ENCODE results near the gene SHISA3.
"Not testable (repeated sequence)": the region's sequence is repeated elsewhere in the genome, so short reads cannot be mapped to it uniquely, and the experiment has no call there.

Gene SHISA3

DNA sequence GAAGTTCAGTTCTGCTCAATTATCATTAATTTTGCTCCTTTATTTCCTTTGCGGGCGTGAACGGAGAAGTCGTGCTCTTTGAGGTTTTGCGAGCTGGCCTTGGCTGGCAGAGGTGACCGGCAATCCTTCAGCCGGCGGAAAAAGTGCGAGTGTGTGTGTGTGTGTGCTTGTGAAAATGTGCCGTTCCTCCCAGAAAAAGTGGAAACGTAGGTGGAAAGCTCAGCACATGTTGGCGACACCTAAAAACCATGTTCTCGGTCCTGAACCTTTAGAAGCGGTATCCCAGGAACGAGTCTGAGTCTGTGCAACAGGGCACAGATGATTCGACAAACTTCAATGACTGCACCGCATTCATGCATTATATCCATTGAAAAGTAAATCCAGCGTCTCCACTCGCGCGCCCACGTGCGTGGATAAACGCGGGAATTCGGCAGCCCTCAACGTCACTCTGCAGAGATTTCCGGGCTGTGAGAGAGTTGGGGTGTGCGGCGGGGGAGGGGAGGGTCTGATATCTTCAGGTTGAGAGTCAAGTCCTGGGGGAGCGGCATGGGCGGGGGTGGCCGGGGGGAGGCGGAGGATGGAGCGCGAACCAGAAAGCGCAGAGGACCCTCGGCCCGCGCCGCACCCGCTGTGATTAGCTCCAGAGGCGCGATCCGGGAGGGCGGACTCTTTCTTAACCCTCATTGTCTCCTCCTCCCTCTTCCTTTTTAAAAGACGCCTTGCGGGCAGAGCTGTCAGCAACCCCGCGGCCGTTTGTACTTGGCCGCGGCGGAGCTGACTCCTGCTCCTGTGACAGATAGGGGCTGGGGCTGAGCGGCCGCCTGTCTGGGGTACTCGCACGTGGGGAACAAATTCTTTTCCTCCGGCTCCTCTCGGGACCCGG is at the start of gene SHISA3:
TSS of gene SHISA3 (plus strand) at position 737 of the 883 bp plus-strand sequence. CDS start 569 bp downstream, outside the sequence.
- DNase-seq: no peak

DNA sequence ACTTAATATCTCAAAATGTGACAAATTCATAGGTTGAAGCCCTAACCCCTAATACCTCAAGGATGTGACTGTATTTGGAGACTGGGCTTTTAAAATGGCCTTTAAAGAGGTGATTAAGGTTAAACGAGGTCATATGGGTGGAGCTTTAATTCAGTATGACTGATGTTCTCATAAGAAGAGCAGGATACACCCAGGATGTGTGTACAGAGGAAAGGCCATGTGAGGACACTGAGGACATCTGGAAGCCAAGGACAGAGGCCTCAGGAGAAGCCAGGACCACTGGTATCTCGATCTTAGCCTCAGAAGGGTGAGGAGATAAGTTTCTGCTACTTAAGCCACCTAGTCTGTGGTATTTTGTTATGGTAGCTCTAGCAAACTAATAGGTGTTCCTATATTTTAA is 49.0 kb upstream of the SHISA3 start:
- no peak for DNase-seq

DNA sequence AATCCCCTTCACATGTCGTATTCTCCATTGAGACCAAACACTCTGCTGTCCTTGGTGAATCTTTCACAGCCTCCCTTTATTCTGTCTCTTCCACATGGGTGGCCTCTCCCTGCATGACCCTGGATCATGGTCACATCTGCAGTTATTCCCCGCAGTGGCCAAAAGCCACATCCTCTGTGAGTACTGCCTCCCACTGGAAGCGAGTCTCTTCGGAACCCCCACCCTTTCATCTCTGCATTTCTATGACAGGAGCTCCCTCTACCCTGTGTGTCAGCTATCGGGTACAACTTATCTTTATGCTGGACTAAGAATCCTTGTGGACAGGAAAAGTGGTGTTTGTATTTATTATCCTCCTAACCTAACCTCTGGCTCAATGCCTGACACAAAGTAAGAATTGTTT is 48.6 kb upstream of the SHISA3 start:
- DNase-seq: no peak

DNA sequence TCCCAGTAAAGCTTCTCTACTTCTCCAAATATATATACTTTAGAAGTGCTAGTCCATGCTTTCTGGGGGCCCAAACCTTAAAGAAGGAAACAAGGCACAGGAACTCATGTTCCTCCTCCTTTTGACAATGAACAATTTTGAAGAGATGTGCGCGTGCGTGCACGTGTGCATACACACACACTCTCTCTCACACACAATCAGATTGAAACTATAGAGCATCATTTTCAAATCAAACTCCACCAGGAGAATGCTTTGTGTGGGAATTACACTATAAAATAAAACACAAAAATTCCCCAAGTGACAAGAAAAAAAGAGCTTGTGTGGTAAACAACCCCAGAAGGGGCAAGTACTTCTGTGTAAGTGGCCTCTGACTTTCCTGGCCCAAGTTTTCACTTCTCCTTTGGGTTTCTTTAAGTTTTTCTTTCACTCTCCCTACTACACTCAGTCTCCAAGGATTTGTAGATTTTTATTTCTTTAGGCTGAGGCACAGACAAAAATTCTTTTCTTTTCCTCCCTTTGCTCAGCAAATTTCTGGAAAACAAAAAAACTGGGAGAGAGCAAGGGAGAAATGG is 46.6 kb upstream of the SHISA3 start:
- DNase-seq: no peak

DNA sequence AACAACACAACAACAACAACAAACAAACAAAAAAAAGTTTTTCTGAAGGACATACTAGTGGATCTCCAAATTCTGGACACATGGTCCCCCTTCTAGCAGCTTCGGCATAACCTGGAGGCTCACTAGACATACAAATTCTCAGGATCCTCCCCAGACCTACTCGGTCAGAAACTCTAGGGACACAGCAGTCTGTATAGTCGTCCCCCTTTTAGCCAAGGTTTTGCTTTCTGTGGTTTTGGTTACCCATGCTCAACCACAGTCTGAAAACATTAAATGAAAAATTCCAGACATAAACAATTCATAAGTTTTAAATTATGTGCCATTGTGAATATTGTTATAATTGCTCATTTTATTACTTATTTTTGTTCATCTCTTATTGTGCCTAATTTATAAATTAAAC is 45.2 kb upstream of the SHISA3 start:
- no peak for DNase-seq

DNA sequence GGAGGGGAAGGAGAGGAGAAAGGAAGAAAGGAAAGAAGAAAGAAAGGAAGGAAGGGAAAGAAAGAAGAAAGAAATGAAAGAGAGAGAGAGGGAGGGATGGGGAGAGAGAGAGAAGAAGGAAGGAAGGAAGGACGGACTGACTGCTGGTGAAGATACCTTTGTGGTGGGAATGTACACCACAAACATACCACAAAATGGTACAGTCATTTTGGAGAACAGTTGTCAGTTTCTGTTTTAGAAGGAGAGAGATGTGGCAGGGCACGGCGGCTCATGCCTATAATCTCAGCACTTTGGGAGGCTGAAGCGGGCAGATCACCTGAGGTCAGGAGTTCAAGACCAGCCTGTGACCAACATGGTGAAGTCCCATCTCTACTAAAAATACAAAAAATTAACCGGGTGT is 40.0 kb upstream of the SHISA3 start:
- no peak for DNase-seq

DNA sequence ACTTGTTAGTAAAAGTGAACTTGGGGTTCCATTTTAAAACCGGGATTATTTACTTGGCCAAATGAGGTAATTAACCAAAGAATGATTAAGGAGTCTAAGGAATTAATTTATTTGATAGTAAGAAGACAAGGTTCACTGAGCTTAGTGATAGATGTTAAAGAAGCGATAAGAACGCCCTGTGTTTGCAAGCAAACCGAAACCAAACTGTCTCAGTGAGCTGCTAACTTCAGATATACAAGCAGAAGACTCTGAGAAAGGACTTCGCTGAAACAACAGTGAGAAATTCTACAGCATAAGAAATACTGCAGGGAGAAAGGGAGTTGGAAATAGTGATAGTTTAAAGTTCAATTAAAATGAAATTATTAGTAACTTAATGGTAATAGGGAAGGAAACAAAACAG is 37.6 kb upstream of the SHISA3 start:
- DNase-seq: no peak

DNA sequence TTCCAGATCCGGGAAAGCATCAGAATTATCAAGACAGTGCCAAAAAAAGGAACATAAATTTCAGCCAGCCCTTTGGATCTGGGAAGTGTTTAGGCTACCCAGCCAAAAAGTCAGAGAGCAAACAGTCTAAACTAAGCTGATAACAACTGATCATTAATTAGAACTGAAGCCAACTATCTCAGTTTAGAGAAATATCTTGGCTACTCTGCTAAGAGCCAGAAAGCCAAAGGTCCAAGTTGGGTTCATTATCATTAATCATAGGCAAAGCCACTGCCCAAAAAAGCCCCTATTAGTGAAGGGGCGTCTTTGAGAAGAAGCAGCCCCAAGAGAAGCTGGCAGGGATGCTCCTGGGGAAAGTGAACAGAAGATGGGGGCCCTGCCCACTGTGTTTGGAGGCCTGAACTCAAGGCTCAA is 37.0 kb upstream of the SHISA3 start:
- no peak for DNase-seq

DNA sequence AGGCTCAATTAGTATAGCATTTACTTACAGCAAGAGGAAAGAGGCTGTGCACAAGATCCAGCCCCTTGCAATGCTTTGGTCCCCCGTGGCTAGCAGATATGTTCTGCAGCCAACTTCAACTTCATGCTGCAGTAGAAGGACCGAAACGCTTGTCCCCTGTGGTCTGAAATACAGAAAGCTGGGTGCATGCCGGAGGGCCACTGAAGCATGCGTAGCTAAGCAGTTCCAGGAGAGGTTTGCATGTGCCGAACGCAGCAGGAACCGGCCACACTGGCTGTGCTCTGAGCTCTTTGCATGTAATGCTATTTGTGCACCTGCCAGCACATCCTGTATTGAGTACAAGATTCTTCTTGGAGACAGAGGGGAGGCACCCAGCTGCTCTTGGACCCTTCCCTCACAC is 35.8 kb upstream of the SHISA3 start:
- no peak for DNase-seq

DNA sequence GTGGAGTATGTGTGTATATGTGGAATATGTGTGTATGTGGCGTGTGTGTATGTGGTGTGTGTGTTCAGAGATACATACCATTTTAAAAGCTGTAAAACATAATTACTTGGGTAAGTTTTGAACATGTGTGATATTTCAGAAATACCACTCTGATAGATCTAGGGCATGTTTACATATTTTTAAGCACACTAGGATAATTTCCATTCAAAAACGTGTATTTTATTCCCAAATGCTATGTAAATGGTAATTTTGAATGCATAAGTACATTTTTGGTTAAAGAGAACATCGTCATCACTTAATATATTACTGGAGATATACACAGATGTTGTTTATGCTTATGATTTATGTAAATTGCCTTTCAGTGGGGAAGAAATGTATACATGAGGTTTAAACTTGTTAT is 34.7 kb upstream of the SHISA3 start:
- DNase-seq: no peak

DNA sequence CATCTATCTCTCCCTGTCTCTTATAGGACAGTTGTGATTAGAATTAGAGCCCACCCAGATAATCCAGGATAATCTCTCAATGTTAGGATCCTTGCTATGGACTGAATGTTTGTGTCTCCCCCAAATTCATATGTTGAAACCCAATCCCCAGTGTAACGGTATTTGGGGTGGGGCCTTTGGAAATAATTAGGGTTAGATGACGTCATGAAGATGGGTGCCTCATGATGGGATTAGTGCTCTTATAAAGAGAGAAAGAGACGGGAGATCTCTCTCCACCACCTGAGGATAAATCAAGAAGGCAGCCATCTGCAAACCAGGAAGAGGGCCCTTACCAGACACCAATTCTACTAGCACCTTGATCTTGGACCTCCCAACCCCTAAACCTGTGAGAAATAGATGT is 33.7 kb upstream of the SHISA3 start:
- DNase-seq: no peak

DNA sequence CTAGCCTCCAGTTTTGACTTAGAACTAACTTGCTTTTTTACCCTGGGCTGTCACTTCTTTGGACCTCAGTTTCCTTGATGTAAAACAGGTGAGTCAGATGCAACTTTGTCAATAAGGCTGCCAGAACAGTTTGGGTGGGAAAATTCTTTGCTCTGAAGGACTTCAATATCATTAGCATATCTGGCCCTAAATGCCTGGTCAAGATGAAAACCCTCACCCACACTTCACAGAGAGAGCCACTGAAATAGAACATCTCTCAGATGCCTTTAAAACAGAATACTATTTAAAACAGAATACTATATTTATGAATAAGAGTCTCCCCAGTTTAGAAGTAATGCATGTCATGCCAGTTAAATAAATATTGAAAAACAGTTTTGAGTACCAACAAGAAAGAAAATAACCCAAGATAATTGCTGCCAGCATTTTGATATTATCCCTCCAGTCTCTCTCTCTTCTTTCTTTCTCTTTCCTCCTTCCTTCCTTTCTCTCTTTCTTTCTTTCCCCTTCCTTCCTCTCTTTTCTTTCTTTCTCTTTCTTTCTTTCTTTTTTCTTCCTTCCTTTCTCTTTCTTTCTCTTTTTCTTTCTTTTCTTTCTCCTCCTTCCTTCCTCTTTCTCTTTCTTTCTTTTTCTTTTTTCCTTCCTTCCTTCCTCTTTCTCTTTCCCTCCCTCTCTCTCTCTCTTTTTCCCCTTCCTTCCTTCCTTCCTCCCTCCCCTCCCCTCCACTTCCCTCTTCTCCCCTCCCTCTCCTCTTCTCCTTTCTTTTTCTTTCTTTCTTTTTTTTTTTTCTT is 32.8 kb upstream of the SHISA3 start:
- DNase-seq: no peak

DNA sequence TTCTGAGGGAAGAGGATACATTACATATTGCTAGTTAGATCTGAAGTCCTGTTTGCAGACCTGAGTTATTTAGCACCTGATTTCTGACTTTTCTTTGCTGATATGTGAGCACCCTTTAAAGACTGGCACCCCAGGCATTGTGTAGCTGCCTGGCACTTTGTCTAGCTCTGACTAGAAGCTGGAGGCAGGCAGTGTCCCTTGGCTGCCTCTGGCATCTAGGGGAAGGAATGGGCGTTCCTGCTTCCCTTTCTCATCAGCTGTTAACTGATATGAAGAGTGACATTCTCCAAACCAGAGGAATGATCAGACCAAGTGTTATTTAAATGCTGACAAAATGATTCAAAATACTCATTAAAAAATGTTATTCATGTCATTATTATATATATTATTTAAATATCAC is 30.3 kb upstream of the SHISA3 start:
- no peak for DNase-seq

DNA sequence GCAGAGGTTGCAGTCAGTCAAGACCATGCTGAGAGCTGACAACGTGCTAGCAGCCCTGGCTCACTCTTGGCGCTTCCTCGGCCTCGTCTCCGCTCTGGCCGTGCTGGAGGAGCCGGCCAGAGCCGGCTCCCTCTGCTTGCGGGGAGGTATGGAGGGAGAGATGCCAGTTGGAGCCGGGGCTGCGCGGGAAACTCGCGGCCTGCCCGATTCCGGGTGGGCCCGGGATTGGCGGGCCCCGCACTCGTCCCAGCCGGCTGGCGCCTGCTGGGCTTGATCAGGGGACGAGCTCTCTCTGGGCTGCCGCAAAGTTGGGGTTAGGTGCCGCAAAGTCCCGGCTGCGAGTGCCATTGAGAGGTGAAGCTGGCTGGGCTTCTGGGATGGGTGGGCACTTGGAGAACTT is 27.8 kb upstream of the SHISA3 start:
- DNase-seq: no peak

DNA sequence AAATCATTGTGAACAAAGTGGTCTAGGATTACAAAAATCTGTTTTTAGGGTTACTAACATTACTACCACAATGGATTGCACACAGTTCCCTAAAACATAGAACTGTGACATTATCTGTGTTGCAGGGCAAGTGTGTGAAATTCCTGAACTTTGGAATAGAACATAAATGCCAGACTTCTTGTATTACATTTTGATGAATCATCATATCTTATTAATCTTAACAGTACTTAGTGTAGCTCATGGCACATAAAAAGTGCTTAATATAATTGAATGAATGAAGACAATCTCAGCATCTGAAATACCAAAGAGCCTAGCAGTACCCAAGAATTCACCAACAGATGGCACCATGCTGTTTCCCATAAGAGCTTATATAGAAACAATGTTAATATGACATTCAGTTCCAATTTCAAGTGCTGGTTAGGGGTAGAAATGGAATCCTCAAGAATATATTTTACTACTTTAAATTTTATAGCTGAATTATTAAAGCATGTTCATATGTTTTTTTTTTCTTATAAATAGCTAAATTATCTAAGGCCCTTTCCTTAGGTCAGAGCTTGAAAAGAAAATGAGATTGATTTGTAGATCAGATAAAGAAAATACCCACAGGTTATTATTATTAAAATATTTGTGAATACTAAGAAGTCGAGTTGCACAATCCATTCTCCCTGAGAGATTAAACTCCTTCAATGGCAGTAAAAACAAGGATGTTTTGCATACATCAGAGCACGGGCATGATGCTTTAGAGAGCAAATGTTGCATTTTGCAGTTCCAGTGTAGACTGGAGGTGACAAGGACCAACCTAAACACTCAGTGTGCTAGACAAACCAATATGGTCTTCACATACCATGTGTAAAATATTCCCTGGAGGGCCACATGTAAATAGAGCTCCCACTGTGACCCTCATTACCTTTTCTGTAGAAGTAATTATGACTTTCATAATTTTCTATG is 25.7 kb upstream of the SHISA3 start:
- DNase-seq: peak in 1 of 2 experiments; percentile 35

DNA sequence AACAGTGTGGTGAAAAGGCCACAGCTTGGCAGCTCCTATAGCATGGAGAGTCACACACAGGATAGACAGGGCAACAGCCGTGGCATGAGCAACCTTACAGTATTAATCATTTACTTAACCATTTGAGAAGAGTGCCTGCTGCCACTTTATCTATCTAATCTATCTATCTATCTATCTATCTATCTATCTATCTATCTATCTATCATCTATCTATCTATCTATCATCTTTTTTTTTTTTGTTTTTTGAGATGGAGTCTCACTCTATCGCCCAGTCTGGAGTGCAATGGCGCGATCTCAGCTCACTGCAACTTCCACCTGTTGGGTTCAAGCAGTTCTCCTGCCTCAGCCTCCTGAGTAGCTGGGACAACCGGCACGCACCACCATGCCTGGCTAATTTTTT is 25.0 kb upstream of the SHISA3 start:
- not testable (repeated sequence) for DNase-seq

DNA sequence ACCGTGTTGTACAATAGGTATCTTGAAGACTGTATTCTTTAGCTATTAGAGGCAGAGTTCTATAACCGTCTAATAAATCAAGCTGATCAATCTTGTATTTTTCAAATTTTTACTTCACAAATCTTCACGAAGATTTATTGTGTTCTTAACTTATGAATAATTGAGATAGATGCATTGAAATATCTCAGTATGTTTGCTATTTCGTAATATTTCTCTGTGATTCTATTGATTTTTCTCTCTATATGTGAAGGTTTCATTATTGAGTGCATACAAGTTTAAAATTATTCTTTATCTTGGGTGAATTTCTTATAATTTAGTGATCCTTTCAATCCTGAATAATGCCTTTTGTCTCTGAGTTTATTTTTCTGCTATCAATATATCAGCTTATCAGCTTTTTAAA is 19.8 kb upstream of the SHISA3 start:
- no peak for DNase-seq

DNA sequence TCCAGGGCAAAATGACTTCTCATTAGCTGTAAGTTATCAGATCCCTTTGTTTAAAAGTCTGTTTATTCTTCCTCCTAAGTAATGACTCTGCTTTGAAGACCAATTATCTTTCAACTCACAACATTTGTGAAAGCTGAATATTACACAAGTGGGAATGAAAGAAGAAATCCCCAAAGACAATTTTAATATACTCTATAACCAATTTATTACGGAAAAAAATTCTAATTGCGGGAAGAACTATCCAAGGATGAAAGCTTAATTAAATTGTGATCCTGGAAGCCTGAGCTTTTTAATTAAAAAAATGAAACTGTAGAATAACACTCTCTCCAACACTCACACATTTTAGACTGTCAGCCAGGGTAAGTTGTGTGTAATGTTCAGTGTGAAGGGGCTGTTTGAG is 15.6 kb upstream of the SHISA3 start:
- no peak for DNase-seq

DNA sequence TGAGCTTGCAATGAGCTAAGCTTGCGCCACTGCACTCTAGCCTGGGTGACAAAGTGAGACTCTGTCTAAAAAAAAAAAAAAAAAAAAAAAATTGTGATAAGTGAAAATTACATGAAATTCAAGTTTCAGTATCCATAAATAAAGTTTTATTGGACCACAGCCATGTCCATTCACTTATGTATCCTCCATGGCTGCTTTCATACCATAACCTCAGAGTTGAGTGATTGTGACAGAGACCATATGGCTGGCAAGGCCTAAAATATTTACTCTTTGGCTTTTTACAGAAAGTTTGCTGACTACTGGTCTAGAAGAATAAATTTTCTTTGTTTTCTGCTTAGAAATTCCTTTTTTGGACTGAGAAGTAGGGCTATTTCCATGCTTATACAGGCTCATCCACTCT is 11.8 kb upstream of the SHISA3 start:
- no peak for DNase-seq

DNA sequence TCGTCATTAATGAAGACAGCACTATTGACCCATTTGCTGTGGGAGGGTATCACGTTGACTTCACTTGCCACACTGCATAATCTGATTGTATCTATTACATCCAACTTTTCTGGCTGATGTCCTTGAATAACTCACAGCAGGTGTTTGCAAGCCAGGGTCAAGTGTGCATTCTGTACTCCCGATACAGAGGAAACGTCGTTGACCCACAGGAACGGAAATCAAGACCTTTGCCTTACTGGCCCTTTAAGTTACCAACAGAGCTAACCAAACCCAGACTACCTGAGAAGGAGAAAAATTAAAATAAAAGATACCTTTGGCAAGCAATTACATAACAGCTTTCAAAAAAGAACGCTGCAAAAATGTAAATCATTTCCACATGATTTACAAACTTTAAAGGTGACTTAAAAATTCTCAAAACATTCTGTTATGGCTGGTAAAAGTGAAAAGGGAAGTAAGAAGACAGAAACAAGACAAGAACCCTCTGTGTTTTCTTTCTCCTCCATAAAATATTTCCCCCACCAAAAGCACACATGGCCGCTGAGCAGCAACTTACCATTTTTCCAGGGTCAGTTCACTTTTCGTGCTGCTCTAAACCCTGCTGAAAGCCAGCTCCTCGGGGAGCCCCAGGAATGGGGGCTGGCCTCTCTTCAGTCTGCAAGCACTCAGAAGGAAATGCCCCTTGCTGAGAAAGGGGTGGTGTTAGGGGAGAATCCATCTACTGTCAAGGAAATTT is 6.5 kb upstream of the SHISA3 start:
- no peak for DNase-seq

DNA sequence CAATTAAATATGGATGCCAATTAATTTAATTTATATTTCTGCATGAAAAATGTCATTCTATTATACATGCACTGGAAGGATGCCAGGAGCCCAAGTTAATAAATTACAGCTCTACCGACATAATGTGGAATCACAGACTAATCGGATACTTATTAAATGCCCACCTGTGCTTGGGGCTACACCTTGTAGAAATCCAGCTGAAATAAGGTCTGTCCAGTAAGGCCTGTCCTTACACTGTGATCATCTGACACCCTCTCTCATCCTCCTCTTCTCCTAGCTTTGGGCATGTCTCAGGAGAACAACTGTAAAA is 6.0 kb upstream of the SHISA3 start:
- DNase-seq: no peak

DNA sequence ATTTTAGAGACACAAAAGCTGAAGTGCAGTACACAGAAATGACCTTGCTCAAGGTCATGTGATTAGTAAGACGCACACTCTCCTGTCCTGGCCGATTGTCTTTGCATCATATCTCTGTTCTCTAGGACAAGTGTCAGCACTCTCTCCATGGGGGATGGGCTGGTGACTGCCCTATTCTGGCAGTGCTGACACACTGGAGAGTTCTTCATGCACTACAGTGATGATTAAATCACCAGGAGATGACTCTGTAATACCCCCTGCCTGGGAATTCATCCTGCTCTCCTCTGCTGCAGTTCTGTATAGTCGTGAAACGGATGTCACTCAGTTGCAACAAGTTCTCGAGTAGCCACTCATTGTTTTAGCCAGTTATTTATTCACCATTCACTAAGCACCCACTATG is 5.3 kb upstream of the SHISA3 start:
- DNase-seq: no peak
